HG02678 (cell line): ENCODE data around the gene CAPN14.

ENCODE experiments used
- ATAC-seq: cut with Tn5 transposase; IDR thresholded peaks from one replicate; pipeline ENCODE4 v1.9.1; 2021; ENCODE audit warnings: mild to moderate bottlenecking, moderate library complexity; ENCODE audit not compliant: unreplicated experiment

The CAPN14 gene, protein sequence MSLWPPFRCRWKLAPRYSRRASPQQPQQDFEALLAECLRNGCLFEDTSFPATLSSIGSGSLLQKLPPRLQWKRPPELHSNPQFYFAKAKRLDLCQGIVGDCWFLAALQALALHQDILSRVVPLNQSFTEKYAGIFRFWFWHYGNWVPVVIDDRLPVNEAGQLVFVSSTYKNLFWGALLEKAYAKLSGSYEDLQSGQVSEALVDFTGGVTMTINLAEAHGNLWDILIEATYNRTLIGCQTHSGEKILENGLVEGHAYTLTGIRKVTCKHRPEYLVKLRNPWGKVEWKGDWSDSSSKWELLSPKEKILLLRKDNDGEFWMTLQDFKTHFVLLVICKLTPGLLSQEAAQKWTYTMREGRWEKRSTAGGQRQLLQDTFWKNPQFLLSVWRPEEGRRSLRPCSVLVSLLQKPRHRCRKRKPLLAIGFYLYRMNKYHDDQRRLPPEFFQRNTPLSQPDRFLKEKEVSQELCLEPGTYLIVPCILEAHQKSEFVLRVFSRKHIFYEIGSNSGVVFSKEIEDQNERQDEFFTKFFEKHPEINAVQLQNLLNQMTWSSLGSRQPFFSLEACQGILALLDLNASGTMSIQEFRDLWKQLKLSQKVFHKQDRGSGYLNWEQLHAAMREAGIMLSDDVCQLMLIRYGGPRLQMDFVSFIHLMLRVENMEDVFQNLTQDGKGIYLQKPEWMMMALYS

DNA sequence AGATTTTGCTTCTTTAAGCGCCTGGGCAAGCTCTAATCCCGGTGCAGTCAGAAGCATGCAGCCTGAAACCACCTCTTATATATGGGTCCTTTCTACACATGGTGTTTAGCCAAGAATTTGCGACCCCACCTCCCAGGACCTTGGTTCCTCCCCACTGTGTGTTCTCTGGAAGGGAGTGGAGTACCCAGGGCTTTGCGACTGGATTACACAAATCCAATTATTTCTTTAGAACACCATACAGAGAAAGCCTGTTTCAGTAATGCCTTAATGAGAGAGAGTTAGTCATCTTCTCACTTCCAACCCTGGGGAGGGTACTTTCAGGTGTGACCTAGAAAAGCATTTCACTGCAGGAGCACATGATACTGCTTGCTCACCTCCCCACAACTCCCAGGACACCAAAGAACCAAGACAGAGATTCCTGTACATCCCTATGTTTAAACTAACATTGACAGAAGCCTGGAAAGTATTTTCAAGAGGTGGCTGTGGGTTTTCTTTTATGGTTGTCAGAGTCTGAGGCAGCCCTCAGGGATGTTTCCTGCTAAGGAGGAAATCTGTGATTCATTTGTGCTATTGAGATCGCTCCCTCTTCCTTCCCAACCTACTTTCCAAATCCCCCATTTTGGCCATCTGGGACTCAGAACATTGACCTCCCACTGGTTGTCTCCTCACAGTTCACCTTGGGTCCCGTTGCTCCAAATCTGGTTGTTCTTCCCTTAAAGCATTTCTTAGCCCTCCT is at the start of gene CAPN14:
Gene CAPN14, minus strand, starts transcription at position 51 of the 736 bp plus-strand sequence. CDS start 12,068 bp downstream, outside the sequence.
- ATAC-seq: no peak

DNA sequence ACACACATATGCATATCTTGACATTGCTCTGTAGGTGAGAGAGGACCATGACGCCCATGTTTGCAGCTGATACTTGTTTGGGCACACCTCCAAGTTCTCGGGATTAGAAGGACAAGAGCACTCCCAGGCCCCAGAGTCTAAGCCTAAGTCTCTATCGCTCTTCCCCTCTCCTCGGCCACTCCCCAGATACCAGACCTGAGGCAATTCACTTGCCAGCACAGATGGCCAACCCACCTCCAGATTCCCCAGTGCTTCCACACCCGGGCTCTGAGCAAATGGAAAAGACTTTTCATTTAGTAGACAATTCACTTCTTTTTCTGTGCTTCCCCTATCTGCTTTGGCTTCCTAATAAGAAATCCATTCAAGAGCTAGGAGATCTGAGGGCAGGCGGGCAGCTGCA is 49.5 kb upstream of the CAPN14 start:
- no peak for ATAC-seq

DNA sequence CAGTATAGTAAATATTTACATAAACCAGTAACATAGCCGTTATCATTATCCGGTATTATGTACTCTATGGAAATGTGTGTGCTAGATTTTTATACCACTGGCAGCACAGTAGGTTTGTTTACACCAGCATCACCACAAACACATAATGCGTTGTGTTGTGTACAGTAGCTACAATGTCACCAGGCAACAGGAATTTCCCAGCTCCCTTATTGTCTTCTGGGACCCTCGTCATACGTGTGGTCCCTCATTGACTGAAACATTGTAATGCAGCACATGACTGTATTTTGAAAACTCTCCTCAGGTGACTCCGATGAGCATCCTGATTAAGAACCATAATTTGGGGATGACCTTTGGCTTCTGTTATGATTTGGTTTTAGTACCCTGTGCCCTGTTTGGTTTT is 47.9 kb upstream of the CAPN14 start:
- no peak for ATAC-seq

DNA sequence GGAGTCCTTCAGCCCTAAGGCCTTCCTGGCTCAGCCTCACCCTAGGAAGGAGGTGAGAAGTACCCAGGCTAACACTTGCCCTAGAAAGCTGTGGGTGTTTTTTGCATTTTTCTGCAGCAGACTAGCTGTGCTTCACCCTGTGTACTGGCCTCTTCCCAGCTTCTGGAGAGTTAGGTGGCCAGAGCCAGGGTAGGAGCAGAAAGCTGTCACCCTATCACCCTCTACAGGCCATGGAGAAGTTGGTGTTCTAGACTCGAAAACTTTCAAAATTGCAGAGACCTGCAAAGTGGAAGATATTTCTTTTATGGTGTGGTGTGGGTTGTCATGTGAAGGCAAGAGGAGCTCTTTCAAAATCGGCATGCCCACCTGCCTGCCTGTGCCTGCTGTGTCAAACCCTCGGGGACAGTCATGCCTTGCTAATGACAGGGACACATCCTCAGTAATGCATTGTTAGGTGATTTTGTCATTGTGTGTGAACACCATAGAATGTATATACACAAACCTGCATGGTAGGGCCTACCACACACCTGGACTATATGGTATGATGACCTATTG is 46.4 kb upstream of the CAPN14 start:
- no peak for ATAC-seq

DNA sequence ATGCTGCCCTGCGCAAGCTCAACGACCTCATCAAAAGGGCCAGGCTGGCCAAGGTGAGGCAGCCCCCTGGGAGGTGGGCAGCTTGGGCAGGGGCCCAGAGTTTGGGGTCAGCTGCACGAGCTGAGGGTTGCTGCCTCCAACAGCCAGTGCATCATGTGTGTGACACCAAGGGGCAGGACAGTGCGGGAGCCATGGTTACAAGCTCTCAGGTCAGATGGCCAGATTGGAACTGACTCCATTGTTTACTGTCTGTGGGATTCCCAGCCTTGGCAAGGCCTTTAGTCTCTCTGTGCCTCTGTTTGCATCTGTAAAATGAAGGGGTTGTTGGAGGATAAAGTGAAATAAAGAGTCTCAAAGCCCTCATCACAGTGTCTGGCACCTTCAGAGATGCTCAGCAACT is 43.6 kb upstream of the CAPN14 start:
- ATAC-seq: no peak

DNA sequence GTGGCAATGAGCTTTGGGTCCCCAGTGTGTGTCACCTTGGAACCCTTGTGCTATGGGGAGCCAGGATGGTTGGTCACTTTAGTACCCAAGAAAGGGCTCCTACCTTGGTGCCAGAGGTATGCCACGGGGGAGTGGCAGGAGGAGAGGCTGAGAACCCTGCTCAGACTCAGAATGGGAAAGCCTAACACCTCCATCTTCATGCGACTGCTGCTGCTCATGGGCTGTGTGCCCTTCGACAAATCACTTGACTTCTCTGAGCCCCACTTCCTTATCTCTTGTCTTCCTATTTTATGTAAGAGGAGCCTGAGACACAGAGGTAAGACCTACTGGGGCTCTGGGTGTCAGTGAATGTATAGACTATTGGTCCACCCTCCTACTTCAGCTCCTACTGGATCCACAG is 41.8 kb upstream of the CAPN14 start:
- ATAC-seq: no peak

DNA sequence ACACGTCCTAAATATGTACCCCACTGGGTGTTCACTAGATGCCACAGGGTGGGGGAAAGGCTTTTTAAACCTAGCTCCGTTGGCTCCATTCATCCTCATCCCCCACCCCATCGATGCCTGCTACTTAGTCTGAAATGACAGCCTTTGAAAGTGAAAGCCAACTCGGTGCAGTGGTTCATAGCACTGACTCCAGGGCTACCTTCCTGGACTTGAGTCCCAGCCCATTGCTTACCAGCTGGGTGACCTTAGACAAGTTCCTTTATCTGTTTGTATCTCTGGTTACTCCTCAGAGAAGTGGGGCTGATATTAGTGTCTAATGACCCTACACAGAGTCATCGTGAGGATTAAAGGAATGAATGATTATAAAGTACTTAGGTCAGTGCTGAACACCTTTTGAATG is 41.0 kb upstream of the CAPN14 start:
- ATAC-seq: peak; percentile 49

DNA sequence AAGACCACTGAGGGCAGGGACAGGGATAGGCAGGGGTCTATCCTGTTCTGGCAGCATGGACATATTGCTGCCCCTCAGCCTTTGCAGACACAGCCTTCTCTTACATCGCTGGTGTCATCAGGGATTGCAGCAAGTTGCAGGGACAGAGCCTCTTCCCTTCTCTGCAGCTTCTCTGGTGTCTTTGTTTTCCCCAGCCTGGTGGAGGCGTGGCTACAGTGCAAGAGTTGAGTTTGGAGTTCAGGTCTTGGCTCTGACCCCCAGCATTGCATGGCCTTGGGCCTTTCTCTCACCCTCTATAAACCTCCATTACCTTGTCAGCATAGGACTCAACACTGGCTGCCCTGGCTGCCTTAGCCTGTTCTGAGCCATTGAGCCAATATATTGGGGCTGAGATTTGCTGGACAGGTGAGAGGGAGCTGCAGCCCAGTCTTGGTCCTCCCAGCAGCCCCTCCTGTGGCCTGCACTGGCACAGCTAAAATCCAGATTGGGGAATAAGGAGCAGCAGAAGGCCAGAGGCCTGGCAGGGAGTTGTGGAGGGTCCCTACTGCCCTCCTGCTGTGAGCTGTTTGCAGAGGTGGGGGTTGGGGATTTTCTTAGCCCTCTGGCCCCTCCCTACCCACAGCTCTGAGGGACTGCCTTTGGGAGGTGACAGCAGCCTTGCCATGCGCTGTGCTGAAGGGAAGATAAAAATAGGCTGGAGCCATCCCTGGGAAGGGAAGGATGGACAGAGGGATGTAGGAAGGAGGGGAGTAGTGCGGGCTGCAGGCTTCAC is 39.5 kb upstream of the CAPN14 start:
- no peak for ATAC-seq

DNA sequence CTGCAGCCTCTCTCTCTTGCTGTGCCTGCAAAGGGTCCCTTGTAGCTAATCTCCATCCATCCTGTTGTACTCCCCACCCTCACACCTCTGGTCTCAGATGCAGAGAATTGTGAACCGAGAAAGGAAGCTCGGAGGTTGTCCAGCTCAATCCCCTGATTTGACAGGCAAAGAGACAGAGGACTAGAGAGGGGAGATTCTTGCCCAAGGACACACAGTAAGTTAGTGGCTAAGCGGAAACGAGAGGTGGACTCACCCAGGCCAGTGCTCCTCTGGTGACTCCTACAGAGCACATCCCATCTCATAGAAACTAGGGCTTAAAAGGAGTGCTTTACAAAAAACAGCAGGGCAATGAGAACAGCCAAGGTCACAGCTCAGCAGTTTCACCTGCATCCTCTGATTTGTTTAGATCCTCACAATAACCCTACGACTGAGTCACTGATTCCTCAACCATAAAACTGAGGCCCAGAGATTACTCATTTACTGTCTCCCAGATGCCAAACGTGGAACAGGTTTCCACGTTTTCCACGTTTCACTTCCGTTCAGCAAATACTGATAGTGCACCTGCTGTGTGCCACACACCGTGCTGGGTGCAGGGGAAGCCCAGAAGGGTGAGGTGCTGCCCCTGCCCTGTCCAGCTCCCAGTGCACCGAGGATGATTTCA is 38.7 kb upstream of the CAPN14 start:
- peak; percentile 65 for ATAC-seq

DNA sequence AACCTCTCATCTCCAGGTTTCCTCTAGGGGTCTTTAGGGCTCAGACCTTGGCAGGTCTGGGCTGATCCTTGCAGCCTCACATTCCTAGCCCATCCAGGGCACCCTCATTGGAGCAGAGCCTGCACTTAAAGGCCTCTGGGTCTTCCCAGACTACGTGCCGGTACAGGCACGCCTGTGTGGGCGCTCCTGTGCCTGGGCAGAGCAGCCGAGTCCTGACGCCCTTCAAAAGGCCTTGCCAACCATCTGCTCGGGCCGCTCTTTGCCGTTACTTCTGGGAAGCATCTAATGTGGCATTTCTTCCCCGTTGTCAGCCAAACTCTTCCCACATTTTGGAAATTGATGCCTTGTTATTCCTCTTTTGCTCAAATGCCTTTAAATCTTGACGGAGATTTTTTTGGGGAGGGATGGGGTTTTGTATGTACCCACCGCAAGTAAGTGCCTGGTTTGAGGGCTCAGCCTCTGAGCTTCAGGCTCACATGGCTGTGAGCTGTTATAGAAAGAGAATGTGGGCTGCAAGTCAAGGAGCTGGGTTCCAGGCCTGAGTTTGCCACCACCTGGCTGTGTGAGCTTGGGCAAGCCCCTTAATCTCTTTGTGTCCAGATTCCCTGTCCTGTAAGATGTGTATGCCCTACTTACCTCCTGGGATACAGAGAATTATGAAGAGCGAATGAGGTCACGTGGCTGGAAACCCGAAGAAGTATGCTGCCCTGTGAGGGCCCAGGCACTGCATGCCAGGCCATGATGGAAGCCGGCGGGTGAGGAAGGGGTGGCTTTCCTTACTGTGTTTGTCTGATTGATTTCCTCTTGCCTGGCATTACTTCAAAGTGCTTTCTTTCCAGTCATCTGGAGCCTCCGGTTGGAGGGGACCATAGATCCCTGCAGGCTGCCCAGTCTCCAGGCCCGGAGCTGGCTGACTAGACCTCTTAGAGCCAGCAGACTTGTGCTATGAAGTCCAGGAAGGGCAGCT is 37.2 kb upstream of the CAPN14 start:
- no peak for ATAC-seq

DNA sequence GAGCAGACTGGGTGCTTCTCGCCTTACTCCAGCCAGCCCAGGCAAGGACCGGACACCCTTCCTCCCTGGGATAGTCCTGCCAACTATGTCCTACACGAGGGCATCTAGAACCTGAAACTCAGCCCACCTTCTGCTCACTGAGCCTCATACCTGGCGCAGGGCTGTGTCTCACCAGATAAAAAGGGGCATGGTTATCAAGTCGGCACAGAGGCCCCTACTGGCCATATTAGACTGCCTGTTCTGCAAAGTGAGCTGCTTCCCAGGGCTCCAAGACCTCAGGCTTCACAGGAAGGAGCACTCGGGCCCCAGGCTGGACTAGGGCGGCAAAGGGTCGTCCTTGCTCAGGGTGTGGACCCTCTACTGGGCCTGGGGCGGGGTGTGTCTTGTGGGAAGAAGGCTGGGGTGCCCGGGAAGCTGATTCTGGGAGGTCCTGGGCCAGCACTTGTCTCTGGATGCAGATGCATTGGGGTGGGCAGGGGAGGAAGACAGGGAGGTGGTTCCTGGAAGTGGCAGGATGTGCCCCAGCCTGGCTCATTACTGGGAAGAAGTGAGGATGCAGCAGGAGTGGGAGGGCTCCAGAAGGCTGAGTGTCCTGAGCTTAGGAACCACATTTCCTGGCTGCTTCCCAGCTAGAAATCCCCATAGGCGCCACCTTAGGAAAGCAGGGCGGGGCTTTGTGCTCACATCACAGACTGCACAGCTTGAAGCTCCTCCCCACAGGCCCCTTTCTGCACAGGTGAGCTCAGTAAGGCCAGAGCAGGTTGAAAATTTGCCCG is 36.2 kb upstream of the CAPN14 start:
- no peak for ATAC-seq

DNA sequence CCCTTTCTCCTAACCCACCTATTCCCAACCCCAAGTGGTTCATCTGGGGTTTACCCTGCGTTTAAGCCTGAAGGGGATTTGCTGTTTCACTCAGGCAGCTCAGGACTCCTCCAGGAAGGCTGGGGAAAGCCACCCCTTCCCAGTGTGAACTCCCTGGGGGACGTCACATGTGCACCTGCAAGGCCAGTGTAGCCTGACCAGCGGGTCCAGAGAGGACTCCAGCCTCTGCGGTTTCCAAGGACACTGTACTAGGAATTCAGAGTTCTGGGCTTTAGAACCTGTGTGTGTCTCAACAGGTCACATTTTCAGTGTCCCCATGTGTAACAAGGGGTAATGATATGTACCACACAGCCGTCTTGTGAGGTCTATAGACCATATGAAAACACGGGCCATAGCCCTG is 34.5 kb upstream of the CAPN14 start:
- no peak for ATAC-seq

DNA sequence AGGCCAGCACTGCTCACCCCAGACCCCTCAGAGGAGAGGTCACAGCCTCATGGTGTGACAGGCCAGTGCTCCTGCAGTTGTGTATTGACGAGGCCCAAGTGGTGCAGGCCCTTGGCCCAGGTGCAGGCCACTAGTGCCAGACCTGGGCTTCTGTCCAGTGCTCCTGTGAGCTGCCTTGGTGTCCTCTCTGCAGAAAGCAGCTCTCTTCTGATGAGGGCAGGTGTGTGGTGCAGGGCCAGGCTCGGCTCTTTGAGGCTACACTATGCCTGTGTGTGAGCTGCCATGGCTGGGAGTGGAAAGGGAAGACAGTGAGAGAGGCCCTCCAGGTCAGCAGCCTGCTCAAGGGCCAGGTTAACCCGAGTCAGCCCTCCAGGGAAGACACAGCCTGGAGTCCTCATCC is 33.7 kb upstream of the CAPN14 start:
- no peak for ATAC-seq

DNA sequence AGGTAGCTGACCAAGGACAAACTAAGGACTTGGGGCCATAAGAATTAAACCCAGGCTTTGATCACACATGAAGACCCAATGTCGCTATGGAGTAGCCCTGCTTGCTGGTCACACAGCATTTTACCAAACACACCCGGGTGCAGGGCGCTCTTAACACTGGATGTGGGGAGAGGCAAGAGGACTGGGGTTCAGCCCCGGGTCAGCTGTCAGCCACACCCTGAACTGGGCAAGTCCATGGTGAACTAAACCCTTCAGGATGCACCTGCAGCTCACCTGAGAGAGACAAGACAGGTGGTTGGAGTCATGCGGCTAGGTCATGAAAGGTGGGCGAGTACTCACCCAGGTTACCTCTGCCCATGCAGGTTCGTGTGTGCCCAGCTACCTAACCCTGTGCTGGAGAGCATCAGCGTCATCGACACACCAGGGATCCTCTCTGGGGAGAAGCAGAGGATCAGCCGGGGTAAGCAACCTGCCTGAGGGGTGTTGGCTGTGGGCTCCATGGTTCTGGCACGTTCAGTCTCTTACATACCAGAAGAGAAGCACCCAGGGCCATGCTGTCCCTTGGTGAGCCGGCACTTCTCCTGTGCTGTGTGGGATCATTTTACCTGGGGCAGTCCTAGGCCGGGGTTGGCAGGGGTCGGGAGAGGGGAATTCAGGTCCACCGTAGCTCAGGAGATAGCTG is 31.8 kb upstream of the CAPN14 start:
- ATAC-seq: no peak

DNA sequence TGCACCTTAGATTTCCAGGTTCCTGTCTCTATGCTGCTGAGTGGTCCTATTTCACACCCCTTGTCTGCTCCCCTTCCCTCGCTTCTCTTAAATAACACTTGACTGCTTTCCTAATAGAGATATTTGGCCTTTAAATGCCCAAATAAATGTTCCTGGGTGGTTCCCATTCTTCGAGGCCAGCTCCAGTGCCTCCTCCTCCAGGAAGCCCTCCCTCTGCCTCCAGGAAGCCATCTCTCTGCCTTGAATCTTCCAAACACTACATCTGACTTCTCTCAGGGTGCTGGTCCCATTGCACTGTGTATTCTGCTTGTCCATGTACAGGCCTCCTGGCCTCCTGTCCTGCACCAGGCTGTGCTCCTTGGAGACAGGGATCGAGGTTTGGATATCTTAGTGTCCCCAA is 30.8 kb upstream of the CAPN14 start:
- no peak for ATAC-seq

DNA sequence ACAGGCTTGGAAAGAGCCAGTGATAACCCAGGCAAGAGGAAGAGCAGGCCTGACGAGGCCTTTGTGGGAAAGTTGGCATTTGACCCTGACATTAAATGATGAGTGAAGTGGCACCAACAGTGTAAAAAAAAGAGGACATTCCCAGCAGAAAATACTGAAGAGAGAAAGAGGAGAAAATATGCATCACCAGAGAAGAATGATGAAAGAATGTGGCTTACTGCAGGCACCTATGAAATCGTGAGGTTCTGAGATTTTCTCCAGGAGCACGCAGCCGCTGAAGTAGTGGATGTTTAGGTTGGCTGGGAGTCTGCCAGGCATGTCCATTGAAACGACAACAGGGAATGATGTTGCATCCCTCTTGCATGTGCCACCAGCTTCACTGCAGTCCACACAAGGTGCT is 30.4 kb upstream of the CAPN14 start:
- ATAC-seq: no peak

DNA sequence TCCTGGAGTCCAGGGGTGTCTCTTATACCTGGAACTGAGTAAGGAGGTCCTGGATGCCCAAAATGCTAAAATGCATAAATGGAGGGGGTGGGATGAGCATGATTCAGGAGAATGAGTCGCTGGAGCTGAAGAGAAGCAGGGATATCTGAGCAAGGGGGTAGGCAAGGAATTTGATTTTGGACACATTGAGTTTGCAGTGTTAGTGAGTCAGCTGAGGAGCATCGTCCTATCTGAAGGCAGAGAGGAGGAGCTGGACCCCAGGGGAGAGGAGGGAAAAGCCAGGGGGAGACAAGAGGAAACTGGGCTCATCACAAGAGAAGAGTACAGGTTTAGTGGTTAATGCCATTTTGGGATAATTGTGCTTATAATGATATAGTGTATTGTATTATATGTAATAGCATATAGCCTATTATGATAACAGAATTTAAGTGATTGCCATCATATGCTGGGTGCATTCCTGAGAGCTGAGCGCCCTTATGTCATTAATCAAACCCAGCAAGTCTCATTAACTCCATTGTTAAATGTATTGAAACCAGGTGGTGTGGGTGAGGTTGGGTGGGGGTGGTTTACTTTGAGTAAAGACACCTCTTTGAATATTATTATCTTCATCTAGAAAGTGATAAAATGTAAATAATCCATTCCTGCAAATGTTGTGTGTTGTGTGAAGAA is 29.0 kb upstream of the CAPN14 start:
- ATAC-seq: no peak
